GM18517 (cell line): ENCODE measurements around the gene PLCH2.
"Not testable (repeated sequence)": the region's sequence is repeated elsewhere in the genome, so short reads cannot be mapped to it uniquely, and the experiment has no call there.

Experiments used
- ATAC-seq: cut with Tn5 transposase; IDR thresholded peaks from one replicate; pipeline ENCODE4 v1.9.1; 2021; ENCODE audit warnings: mild to moderate bottlenecking, moderate library complexity; ENCODE audit not compliant: unreplicated experiment

PLCH2 gene

DNA sequence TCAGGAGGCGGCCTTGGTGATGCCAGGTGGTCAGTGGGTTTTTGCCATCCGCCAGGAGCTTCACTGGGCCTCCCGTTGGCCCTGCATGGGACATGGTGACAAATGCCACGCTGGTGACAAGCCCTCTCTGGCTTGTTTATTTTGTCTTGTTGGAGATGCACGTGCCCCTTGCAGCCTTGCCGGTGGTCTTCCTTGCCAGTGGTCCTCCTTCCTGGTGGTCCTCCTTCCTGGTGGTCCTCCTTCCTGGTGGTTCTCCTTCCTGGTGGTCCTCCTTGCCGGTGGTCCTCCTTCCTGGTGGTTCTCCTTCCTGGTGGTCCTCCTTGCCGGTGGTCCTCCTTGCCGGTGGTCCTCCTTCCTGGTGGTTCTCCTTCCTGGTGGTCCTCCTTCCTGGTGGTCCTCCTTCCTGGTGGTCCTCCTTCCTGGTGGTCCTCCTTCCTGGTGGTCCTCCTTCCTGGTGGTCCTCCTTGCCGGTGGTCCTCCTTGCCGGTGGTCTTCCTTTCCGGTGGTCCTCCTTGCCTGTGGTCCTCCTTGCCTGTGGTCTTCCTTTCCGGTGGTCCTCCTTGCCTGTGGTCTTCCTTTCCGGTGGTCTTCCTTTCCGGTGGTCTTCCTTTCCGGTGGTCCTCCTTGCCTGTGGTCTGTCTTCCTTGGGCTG lies 16.9 kb upstream of the PLCH2 start:
- not testable (repeated sequence) for ATAC-seq

GRCh38 chr1:2459757-2460156 lies 16.3 kb upstream of the PLCH2 start:
- ATAC-seq = no peak

DNA sequence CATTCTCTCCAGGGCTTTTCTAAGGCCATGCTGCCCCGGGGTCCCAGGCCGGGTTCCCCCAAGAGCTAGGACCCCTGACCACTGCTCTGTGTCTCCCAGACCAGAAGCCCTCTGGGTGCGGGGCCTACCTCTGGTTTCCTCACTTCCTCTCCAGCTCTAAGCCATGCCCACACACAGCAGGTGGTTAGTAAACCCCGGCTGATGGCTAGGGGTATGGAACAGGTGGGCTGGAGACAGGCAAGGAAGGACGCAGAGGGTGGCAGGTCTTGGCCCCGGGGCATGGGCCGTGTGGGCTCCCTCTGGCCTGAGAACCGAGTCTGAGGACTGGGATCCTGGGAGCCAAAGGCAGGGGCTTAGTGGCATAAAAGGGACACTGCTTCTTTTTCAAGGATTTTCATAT lies 15.9 kb upstream of the PLCH2 start:
- no peak for ATAC-seq

DNA sequence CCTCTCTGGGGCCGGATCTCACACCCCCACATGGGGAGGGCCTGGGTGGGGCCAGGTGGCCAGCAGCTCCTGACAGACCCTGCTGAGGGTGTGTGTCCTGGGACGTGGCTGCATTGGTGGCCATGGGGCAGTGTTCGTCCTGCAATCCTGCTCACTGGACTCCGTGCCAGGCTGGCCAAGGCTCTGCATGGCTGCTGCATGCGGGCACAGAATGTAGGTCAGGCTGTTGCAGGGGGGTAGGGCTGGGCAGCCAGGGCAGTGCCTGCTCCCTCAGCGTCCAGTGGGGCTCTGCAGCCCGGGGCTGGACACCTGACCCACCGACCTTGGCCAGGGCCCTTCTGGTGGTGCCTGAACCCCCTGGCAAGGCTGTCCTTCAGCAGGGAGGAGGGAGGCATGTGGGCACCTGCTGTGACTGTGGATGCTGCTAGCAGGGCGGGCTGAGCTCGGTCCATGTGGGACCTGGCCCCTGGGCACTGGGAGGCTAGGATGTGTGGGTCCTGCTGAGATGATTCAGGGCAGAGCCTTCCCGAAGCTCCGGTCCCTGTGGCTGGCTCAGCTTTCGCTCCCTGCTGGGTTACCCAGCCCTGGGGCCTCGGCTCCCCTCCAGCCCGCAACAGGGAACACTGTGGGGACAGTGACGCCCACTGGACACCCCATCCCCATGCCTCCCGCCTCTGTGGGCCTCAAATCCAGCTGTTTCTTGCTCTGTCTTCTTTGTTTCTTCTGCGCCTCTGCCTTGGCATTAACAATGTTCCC lies 14.9 kb upstream of the PLCH2 start:
- no peak for ATAC-seq

GRCh38 chr1:2462819-2463218 lies 13.3 kb upstream of the PLCH2 start:
- no peak for ATAC-seq

- ATAC-seq = no peak
These were observed 12.7 kb upstream of the PLCH2 start for GRCh38 chr1:2463396-2463795.

GRCh38 chr1:2465371-2466269 lies 10.5 kb upstream of the PLCH2 start:
- no peak for ATAC-seq

GRCh38 chr1:2466270-2466665 lies 9.8 kb upstream of the PLCH2 start:
- no peak for ATAC-seq

- ATAC-seq = no peak
These were observed 9.0 kb upstream of the PLCH2 start for GRCh38 chr1:2466958-2467554.

GRCh38 chr1:2468041-2468472 lies 8.0 kb upstream of the PLCH2 start:
- no peak for ATAC-seq

DNA sequence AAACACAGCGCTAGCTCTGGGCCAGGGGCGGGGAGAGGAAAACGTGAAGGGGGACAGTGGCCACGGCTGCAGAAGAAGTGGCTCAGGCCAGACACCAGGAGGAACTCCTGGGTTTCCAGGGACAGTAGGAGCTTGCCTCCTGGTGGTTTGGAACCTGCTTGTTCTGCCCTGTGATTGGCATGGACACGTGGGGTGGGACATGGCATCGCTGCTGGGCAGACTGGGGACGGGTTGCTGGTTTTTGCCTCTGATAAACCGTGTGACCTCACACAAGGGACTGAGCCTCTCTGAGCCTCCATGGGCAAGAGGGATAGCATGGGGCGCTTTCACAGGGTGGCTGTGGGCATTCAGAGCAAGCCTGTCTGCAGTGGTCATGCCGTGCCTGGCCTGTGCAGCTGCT lies 7.5 kb upstream of the PLCH2 start:
- no peak for ATAC-seq

DNA sequence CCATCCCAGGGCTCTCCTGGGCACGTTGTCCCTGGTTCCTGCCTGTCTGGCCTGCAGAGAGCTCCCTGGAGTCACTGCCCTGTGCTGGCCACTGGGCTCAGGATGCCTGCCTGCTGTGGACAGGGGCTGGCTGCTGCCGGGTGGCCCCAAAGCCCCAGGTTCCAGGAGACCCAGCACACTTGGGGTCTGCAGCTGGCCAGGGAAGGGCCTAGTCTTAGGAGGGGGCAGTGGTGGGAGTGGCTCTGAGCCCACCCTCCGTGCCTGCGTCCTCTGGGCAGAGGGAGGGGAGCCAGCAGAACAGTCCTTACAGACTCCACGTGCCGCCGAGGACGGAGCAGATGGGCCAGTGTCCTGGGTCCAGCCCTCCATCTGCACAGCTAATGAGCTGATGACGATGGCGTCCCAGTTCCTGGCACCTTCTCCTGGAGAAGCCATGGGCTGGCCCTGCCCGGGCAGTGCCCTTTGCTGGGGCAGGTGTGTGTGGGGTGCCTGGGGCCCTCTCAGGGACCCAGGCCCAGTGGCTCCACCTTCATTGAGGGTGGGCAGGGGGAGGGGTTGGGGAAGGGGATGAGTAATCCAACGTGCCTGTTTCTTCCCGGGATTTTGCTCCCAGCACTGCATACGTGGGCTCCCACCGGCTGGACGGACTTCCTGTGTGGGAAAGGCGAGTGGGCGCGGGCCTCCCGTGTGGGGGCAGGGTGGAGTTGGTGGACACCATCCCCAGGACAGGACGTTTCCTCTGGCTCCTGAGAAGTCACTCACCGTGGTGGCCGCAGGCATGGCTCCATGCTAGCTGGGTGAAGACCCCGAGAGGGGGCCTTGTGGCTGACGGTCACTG lies 6.8 kb upstream of the PLCH2 start:
- ATAC-seq = no peak

GRCh38 chr1:2470290-2471158 lies 5.6 kb upstream of the PLCH2 start:
- ATAC-seq = no peak

DNA sequence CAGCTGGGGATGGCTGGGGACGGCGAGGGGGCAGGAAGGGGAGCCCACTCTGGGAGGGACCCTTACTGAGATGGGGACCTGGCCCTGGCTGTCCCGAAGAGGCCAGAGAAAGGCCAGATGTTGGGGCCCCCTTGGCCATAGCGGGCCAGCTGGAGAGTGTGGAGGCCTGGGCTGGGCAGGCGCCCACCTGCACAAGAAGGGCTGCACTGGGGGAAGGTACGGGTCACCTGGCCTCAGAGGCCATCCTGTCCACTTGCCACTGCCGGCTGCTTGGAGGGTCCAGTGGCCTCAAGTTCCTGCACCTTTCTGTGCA lies 5.0 kb upstream of the PLCH2 start:
- no peak for ATAC-seq

DNA sequence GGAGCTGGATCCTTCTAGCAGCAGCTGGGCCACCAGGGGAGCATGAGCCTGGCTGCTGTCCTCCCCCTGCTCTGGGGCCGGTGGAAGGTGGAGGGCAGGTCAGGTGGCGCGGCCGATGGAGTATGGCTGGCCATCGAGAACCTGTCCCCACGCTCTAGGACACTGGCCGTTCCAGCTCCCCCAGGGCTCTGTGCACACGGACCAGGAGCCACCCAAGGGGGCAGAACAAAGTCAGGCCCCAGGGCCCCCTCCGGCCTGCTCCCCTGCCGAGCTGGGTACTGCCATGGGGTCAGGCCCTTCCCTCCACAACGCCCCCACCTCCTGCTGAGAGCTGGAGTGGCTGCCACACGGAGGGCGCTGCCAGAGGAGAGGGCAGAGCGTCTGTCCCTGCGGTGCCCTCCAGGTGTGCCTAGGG lies 4.5 kb upstream of the PLCH2 start:
- ATAC-seq = no peak

- no peak for ATAC-seq
These were observed 4.0 kb upstream of the PLCH2 start for GRCh38 chr1:2472109-2472508.

DNA sequence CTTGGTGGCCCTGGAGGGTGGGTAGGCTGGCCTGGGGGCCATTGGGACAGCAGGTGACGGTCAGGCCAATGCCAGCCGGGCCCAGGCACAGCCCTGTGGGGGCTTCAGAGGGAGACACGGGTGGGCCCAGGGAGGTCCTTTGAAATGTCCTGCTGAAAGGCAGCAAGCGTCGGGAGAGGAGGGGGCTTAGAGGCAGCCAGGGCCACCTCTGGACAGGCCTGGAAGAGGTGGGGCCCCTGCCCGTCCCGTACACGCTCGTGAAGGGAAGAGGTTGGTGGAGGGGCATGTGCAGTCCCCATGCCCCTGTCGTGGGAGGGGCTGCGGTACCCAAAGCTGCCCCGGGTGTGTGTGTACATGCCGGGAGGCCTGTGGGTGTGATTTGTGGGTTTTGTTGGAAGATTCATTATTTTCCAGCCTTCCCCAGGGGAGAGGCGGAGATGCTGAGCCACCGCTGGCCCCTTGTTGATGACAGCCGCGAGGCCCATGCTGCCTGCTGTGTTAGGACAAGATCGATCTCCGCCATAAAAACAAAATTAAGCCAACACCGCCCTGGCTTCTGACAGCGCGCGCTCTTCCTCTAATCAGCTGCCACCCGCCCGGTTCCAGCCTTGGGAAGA lies 3.4 kb upstream of the PLCH2 start:
- no peak for ATAC-seq

- no peak for ATAC-seq
These were observed 2.9 kb upstream of the PLCH2 start for GRCh38 chr1:2473198-2473597.
